HUES48 (cell line): Measurements from ENCODE around the gene ITGAX.

ENCODE experiments used
- H3K27ac ChIP-seq: one replicate; pipeline ENCODE4 v1.7.0; 2013; ENCODE audit warnings: low read depth, low read length, inconsistent platforms
- H3K27me3 ChIP-seq: 2 replicates; pipeline ENCODE4 v1.6.1; 2013; ENCODE audit warnings: mild to moderate bottlenecking, low read length; ENCODE audit not compliant: control insufficient read depth, insufficient read depth
- H3K36me3 ChIP-seq: 2 replicates; pipeline ENCODE4 v1.6.1; 2013; ENCODE audit warnings: low read length; ENCODE audit not compliant: control insufficient read depth, insufficient read depth
- H3K4me1 ChIP-seq: 2 replicates; pipeline ENCODE4 v1.6.1; 2013; ENCODE audit warnings: mild to moderate bottlenecking, low read length; ENCODE audit not compliant: control insufficient read depth, insufficient read depth
- H3K4me3 ChIP-seq: 2 replicates; pipeline ENCODE4 v1.5.1; 2013; ENCODE audit warnings: mild to moderate bottlenecking, low read depth, low read length
- H3K9ac ChIP-seq: 2 replicates; pipeline ENCODE4 v1.6.1; 2013; ENCODE audit warnings: mild to moderate bottlenecking, low read depth, low read length, moderate library complexity
- H3K9me3 ChIP-seq: 2 replicates; pipeline ENCODE4 v1.6.1; 2013; ENCODE audit warnings: low read length; ENCODE audit not compliant: control insufficient read depth, insufficient read depth

The ITGAX gene

GRCh38 chr16:31397701-31398100 lies 42.7 kb downstream of the ITGAX start:
- no peaks in the 10 kb centered on the region for H3K4me1 ChIP-seq
- no peaks in the 10 kb centered on the region for H3K9me3 ChIP-seq
- H3K4me3 ChIP-seq: no peak overlapping the region
- H3K27me3 ChIP-seq: no peaks in the 10 kb centered on the region
- no peak overlapping the region for H3K27ac ChIP-seq
- no peak overlapping the region for H3K9ac ChIP-seq
- no peaks in the 10 kb centered on the region for H3K36me3 ChIP-seq

GRCh38 chr16:31400191-31400590 lies 45.2 kb downstream of the ITGAX start:
- no peak overlapping the region for H3K27ac ChIP-seq
- H3K4me1 ChIP-seq: no peaks in the 10 kb centered on the region
- no peak overlapping the region for H3K4me3 ChIP-seq
- no peaks in the 10 kb centered on the region for H3K27me3 ChIP-seq
- no peaks in the 10 kb centered on the region for H3K36me3 ChIP-seq
- H3K9ac ChIP-seq: no peak overlapping the region
- no peaks in the 10 kb centered on the region for H3K9me3 ChIP-seq

GRCh38 chr16:31401436-31401835 lies 46.5 kb downstream of the ITGAX start:
- no peaks in the 10 kb centered on the region for H3K4me1 ChIP-seq
- no peak overlapping the region for H3K27ac ChIP-seq
- no peaks in the 10 kb centered on the region for H3K9me3 ChIP-seq
- no peaks in the 10 kb centered on the region for H3K27me3 ChIP-seq
- no peaks in the 10 kb centered on the region for H3K36me3 ChIP-seq
- no peak overlapping the region for H3K9ac ChIP-seq
- no peak overlapping the region for H3K4me3 ChIP-seq

- Histone ChIP-seq H3K4me3 (no peak overlapping the region), H3K9me3 (no peaks in the 10 kb centered on the region), H3K9ac (no peak overlapping the region), H3K36me3 (no peaks in the 10 kb centered on the region), H3K4me1 (no peaks in the 10 kb centered on the region), H3K27ac (no peak overlapping the region), H3K27me3 (no peaks in the 10 kb centered on the region)
Observed at GRCh38 chr16:31402687-31403086, 47.7 kb downstream of the ITGAX start.

- Histone ChIP-seq H3K9ac (no peak overlapping the region), H3K4me1 (no peaks in the 10 kb centered on the region), H3K27me3 (no peaks in the 10 kb centered on the region), H3K4me3 (no peak overlapping the region), H3K9me3 (no peaks in the 10 kb centered on the region), H3K27ac (no peak overlapping the region), H3K36me3 (no peaks in the 10 kb centered on the region)
Observed at GRCh38 chr16:31403590-31404352, 48.8 kb downstream of the ITGAX start.

- Histone ChIP-seq H3K9ac (no peak overlapping the region), H3K4me3 (no peak overlapping the region)
Observed at GRCh38 chr16:31404353-31405064, 49.5 kb downstream of the ITGAX start.

GRCh38 chr16:31407406-31407805 lies 52.4 kb downstream of the ITGAX start:
- Histone ChIP-seq H3K36me3 (no peaks in the 10 kb centered on the region), H3K9me3 (no peaks in the 10 kb centered on the region), H3K9ac (no peak overlapping the region), H3K4me1 (no peaks in the 10 kb centered on the region), H3K4me3 (no peak overlapping the region), H3K27me3 (no peaks in the 10 kb centered on the region), H3K27ac (no peak overlapping the region)

More at GRCh38 chr16:31404353-31405064, 49.5 kb downstream of the ITGAX start:
- Histone ChIP-seq H3K9me3 (no peaks in the 10 kb centered on the region), H3K36me3 (no peaks in the 10 kb centered on the region), H3K27me3 (no peaks in the 10 kb centered on the region), H3K27ac (no peak overlapping the region), H3K4me1 (no peaks in the 10 kb centered on the region)

GRCh38 chr16:31409433-31409832 lies 54.5 kb downstream of the ITGAX start:
- Histone ChIP-seq H3K27ac (no peak overlapping the region), H3K9ac (no peak overlapping the region), H3K4me1 (no peaks in the 10 kb centered on the region), H3K4me3 (no peak overlapping the region), H3K9me3 (no peaks in the 10 kb centered on the region), H3K27me3 (no peaks in the 10 kb centered on the region), H3K36me3 (no peaks in the 10 kb centered on the region)

GRCh38 chr16:31410082-31410481 lies 55.1 kb downstream of the ITGAX start:
- Histone ChIP-seq H3K9ac (no peak overlapping the region), H3K27ac (no peak overlapping the region), H3K4me3 (no peak overlapping the region)

GRCh38 chr16:31411024-31411844 lies 56.3 kb downstream of the ITGAX start:
- no peaks in the 10 kb centered on the region for H3K4me1 ChIP-seq
- H3K4me3 ChIP-seq: no peak overlapping the region
- no peaks in the 10 kb centered on the region for H3K36me3 ChIP-seq
- no peak overlapping the region for H3K9ac ChIP-seq
- H3K27me3 ChIP-seq: no peaks in the 10 kb centered on the region
- no peaks in the 10 kb centered on the region for H3K9me3 ChIP-seq
- H3K27ac ChIP-seq: no peak overlapping the region

More at GRCh38 chr16:31410082-31410481, 55.1 kb downstream of the ITGAX start:
- Histone ChIP-seq H3K9me3 (no peaks in the 10 kb centered on the region), H3K4me1 (no peaks in the 10 kb centered on the region), H3K27me3 (no peaks in the 10 kb centered on the region), H3K36me3 (no peaks in the 10 kb centered on the region)

GRCh38 chr16:31412750-31413149 lies 57.8 kb downstream of the ITGAX start:
- Histone ChIP-seq H3K9ac (no peak overlapping the region), H3K27ac (no peak overlapping the region), H3K27me3 (no peaks in the 10 kb centered on the region), H3K9me3 (no peaks in the 10 kb centered on the region), H3K4me1 (no peaks in the 10 kb centered on the region), H3K36me3 (no peaks in the 10 kb centered on the region), H3K4me3 (no peak overlapping the region)
